Mucosa of stomach (tissue), 1 donor: ENCODE results near the gene E4F1.

Source experiments
- H3K27me3 ChIP-seq: one replicate; pipeline ENCODE4 v1.7.0; 2013; ENCODE audit warnings: mild to moderate bottlenecking, low read length; ENCODE audit not compliant: control insufficient read depth, insufficient read depth
- H3K36me3 ChIP-seq: one replicate; pipeline ENCODE4 v1.7.0; 2013; ENCODE audit warnings: low read length; ENCODE audit not compliant: control insufficient read depth, insufficient read depth
- H3K4me1 ChIP-seq: one replicate; pipeline ENCODE4 v1.7.0; 2013; ENCODE audit warnings: mild to moderate bottlenecking, low read length; ENCODE audit not compliant: control insufficient read depth, insufficient read depth
- H3K4me3 ChIP-seq: one replicate; pipeline ENCODE4 v1.7.0; 2013; ENCODE audit warnings: low read length
- H3K9ac ChIP-seq: one replicate; pipeline ENCODE4 v1.7.0; 2013; ENCODE audit warnings: mild to moderate bottlenecking, low read length, moderate library complexity
- H3K9me3 ChIP-seq: one replicate; pipeline ENCODE4 v1.7.0; 2013; ENCODE audit warnings: mild to moderate bottlenecking, low read length, moderate library complexity; ENCODE audit not compliant: control insufficient read depth
- donor health status: Pancreatic carcinoma.

Gene E4F1

GRCh38 chr16:2223221-2223941 is at the start of gene E4F1:
Gene E4F1 (plus strand): TSS chr16:2223591. CDS start chr16:2223614, 23 bp downstream.
- H3K36me3 ChIP-seq: no peaks in the 10 kb centered on the region
- H3K4me3 ChIP-seq: peak within 1 kb of the TSS; percentile 77
- H3K27me3 ChIP-seq: no peaks in the 10 kb centered on the region
- peak within 1 kb of the TSS; percentile 93 for H3K9ac ChIP-seq
- peaks cover 25% of the 10 kb centered on the region for H3K4me1 ChIP-seq
- H3K9me3 ChIP-seq: no peaks in the 10 kb centered on the region

DNA sequence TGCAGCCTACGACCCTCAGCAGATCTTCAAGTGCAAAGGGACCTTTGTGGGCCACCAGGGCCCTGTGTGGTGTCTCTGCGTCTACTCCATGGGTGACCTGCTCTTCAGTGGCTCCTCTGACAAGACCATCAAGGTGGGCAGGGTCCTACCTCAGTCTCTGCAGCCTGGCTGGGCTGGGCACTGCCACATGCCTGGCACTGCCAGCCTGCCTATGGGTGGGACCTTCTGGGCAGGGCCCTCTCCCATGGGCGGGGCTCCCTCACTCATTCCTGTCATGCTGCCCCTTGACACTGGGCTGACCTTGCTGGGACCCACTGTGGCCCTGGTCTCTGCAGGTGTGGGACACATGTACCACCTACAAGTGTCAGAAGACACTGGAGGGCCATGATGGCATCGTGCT is 49.5 kb upstream of the E4F1 start:
- H3K4me3 ChIP-seq: no peak overlapping the region
- H3K4me1 ChIP-seq: peaks cover 7% of the 10 kb centered on the region
- no peaks in the 10 kb centered on the region for H3K9me3 ChIP-seq
- H3K36me3 ChIP-seq: peaks cover 6% of the 10 kb centered on the region
- no peak overlapping the region for H3K9ac ChIP-seq
- no peaks in the 10 kb centered on the region for H3K27me3 ChIP-seq

- Histone ChIP-seq H3K36me3 (peaks cover 6% of the 10 kb centered on the region), H3K4me3 (no peak overlapping the region), H3K27me3 (no peaks in the 10 kb centered on the region), H3K4me1 (peaks cover 7% of the 10 kb centered on the region), H3K9ac (no peak overlapping the region), H3K9me3 (no peaks in the 10 kb centered on the region)
Measured at GRCh38 chr16:2174396-2175131, 48.8 kb upstream of the E4F1 start.

DNA sequence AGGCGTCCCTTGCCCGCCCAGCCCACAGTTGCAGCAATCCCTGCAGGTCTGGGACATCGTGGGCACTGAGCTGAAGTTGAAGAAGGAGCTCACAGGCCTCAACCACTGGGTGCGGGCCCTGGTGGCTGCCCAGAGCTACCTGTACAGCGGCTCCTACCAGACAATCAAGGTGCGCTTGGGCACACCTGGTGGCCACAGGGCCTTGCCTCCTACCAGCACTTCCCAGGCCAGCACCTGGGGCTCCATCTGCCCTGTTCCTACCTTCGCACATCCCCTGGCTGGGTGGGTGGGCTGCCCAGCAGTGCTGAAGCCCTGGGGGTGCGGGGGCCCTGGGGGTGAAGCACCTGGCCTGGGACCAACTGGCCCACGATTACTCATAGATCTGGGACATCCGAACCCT is 47.9 kb upstream of the E4F1 start:
- peaks cover 7% of the 10 kb centered on the region for H3K4me1 ChIP-seq
- H3K27me3 ChIP-seq: no peaks in the 10 kb centered on the region
- H3K4me3 ChIP-seq: no peak overlapping the region
- H3K9ac ChIP-seq: no peak overlapping the region
- H3K9me3 ChIP-seq: no peaks in the 10 kb centered on the region
- peaks cover 6% of the 10 kb centered on the region for H3K36me3 ChIP-seq

GRCh38 chr16:2176047-2176446 is 47.3 kb upstream of the E4F1 start:
- peaks cover 7% of the 10 kb centered on the region for H3K4me1 ChIP-seq

DNA sequence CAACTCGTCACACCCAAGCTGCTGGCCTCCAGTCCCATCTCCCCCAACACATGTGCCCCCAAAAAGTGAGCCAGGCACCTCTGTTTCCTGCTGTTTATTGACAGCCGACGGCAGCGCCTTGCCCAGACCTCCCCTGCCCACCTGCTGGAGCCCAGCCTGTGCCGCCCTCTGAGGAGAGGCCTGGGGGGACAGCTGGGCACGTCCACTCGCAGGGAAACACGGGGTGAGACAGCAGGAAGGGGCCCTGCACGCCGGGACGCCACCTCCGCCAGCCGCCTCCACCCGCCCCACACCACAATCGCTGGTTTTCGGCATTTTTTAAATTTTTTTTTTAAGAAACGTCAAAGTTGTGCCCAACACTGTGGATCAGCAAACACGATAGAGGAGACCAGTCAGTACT is 46.3 kb upstream of the E4F1 start:
- Histone ChIP-seq H3K4me3 (no peak overlapping the region), H3K4me1 (peaks cover 7% of the 10 kb centered on the region), H3K36me3 (peaks cover 6% of the 10 kb centered on the region), H3K9ac (no peak overlapping the region), H3K9me3 (no peaks in the 10 kb centered on the region), H3K27me3 (no peaks in the 10 kb centered on the region)

More at GRCh38 chr16:2176047-2176446, 47.3 kb upstream of the E4F1 start:
- H3K4me3 ChIP-seq: no peak overlapping the region
- H3K9ac ChIP-seq: no peak overlapping the region
- peaks cover 6% of the 10 kb centered on the region for H3K36me3 ChIP-seq
- H3K27me3 ChIP-seq: no peaks in the 10 kb centered on the region
- H3K9me3 ChIP-seq: no peaks in the 10 kb centered on the region

DNA sequence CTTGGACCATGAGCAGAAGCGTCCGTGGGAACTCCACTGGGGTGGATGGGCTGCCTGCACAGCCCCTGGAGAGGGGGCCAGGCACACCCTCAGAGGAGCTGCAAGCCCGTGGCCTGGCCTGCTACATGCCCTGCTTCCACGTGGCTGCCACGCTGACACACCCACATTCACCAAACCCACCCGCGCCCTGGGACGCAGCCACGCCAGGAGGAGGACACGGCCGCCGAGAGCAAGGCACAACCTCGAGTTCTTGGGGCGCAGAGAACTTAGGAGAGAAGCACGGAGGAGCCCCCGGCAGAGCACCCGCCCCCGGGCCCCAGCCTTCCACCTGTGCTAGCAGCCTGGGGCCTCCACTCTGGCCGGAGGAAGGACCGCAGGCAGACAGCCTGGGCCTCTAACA is 45.8 kb upstream of the E4F1 start:
- H3K4me3 ChIP-seq: no peak overlapping the region
- H3K9me3 ChIP-seq: no peaks in the 10 kb centered on the region
- H3K27me3 ChIP-seq: no peaks in the 10 kb centered on the region
- H3K9ac ChIP-seq: no peak overlapping the region
- H3K36me3 ChIP-seq: peaks cover 6% of the 10 kb centered on the region
- H3K4me1 ChIP-seq: peaks cover 7% of the 10 kb centered on the region

DNA sequence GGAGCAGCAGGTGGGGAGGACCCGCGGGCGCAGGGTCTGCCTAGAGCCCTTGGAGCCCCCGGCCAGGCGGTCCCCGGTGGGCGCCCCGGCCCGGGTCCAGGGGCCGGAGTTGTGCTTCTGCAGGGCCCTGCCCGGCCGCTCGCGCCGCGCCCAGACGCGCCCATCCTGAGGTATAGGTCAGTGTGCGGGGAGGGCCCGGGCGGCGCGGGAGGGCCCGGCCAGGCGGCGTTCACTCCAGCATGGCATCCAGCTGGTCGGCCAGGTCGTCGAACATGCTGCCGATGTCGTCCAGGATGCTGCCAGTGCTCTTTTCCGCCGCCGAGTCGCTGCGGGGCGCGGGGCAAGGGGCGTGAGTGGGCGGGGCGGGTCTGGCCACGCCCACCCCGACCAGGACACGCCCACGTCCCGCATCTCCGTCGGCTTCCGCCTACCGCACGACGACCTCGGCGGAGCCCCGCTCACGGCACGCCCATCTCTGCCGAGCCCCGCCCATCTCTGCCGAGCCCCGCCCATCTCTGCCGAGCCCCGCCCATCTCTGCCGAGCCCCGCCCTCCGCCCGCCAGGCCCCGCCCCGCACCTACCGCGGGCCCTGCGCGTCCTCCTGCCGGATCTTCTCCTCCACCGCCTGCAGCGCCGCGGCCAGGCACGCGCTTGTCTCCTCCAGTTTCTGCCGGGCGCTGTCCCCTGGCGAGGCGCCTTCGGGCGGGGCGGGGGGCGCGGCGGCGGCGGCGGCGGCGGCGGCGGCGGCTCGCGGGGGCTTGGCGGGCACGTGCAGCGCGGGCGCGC is 44.9 kb upstream of the E4F1 start:
- H3K36me3 ChIP-seq: peaks cover 6% of the 10 kb centered on the region
- no peak overlapping the region for H3K4me3 ChIP-seq
- H3K27me3 ChIP-seq: no peaks in the 10 kb centered on the region
- no peaks in the 10 kb centered on the region for H3K9me3 ChIP-seq
- H3K9ac ChIP-seq: no peak overlapping the region
- no peaks in the 10 kb centered on the region for H3K4me1 ChIP-seq

DNA sequence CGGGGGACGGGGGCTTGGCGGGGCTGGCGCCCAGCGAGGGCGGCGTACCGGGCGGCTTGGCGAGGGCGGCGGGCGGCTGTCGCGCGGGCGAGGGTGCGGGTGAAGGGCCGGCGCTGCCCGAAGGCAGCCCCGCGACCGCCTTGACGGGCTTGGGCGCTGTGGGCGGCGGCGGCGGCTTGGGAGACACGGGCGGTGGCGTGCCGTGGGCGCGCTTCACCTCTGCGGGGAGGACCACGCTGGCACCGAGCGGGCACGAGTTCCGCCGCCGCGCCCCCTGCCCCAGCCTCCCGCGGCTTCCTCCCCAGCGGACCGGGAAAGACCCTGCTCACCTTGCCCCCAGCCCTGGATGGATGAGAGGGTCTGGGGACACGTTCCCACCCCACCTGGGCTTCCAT is 44.3 kb upstream of the E4F1 start:
- Histone ChIP-seq H3K4me1 (no peaks in the 10 kb centered on the region), H3K36me3 (peaks cover 2% of the 10 kb centered on the region)

DNA sequence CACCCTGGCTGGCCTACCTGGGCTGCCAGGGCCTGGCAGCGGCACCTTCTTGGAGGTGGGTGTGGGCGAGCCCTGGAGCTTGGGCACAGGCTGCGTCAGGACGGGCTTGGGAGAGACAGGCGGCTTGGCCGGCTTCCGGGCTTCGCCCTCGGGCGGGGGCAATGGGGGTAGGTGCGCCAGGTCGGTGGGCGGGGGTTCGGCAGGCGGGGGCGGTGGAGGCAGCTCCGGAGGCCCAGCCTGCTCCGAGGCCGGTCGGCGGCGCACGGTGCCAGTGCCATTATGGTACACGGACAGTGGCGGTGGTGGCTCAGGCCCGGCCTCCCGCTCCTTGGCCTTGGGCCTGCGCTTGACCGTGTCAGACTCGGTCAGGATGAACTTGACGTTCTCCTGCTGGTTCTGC is 43.8 kb upstream of the E4F1 start:
- Histone ChIP-seq H3K27me3 (no peaks in the 10 kb centered on the region), H3K9ac (no peak overlapping the region), H3K9me3 (no peaks in the 10 kb centered on the region), H3K4me3 (no peak overlapping the region), H3K36me3 (no peaks in the 10 kb centered on the region), H3K4me1 (no peaks in the 10 kb centered on the region)

More for the DNA sequence above, 44.3 kb upstream of the E4F1 start:
- Histone ChIP-seq H3K4me3 (no peak overlapping the region), H3K9ac (no peak overlapping the region), H3K27me3 (no peaks in the 10 kb centered on the region), H3K9me3 (no peaks in the 10 kb centered on the region)

DNA sequence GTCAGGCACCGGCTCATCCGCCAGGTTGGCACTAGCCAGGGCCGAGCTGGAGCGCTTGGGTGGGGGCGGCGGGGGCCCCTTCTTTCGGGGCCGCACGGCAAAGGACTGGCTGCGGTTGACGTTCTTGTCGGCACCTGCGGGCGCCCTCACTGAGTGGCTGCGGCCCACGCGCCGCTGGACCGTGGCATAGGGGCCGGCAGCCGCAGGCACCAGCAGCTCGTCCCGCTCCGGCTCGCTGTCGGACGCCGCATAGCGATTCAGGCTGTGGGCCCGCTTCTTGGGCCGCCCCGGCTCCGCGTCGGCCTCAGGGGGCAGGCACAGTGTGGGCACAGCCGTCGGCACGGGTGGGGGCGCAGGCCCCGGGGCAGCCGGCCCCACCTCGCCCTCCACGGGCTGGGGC is 42.9 kb upstream of the E4F1 start:
- Histone ChIP-seq H3K4me1 (no peaks in the 10 kb centered on the region), H3K4me3 (no peak overlapping the region), H3K9me3 (no peaks in the 10 kb centered on the region), H3K9ac (no peak overlapping the region), H3K36me3 (no peaks in the 10 kb centered on the region), H3K27me3 (no peaks in the 10 kb centered on the region)
